ENCODE measurements around the gene TICAM2.

The TICAM2 gene

GRCh38 chr5:115555084-115555633, 47.1 kb downstream of the TICAM2 start:
- TF ChIP-seq FOXK2 (IDR thresholded peaks at IDR 0.05) = no peak
- no peak for TF ChIP-seq BHLHE40 (IDR thresholded peaks at IDR 0.05; ENCODE audit: borderline replicate concordance)
- no peak for TF ChIP-seq CTBP1 (IDR thresholded peaks at IDR 0.05; ENCODE audit: borderline replicate concordance)
- no peak for TF ChIP-seq TARDBP (IDR thresholded peaks at IDR 0.05)
- TF ChIP-seq NFRKB (IDR thresholded peaks at IDR 0.05) = no peak
- TF ChIP-seq, protein P1, sequence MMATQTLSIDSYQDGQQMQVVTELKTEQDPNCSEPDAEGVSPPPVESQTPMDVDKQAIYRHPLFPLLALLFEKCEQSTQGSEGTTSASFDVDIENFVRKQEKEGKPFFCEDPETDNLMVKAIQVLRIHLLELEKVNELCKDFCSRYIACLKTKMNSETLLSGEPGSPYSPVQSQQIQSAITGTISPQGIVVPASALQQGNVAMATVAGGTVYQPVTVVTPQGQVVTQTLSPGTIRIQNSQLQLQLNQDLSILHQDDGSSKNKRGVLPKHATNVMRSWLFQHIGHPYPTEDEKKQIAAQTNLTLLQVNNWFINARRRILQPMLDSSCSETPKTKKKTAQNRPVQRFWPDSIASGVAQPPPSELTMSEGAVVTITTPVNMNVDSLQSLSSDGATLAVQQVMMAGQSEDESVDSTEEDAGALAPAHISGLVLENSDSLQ (IDR thresholded peaks at IDR 0.05) = no peak
- no peak for TF ChIP-seq SUZ12 (IDR thresholded peaks at IDR 0.05)
- TF ChIP-seq LEF1 (IDR thresholded peaks at IDR 0.05; ENCODE audit: borderline replicate concordance) = no peak
- no peak for TF ChIP-seq HDGF (IDR thresholded peaks at IDR 0.05; ENCODE audit: borderline replicate concordance)
- no peak for TF ChIP-seq FOXA1 (IDR thresholded peaks at IDR 0.05)
- no peak for TF ChIP-seq L3MBTL2 (conservative IDR thresholded peaks at IDR 0.05)
- TF ChIP-seq FOXM1 (IDR thresholded peaks at IDR 0.05; ENCODE audit: borderline replicate concordance) = no peak
- TF ChIP-seq ELF4 (IDR thresholded peaks at IDR 0.05) = no peak
- TF ChIP-seq ZNF384 (IDR thresholded peaks at IDR 0.05) = no peak
- no peak for TF ChIP-seq ARNT (IDR thresholded peaks at IDR 0.05)
- DNase-seq (ENCODE audit: extremely low spot score) = no peak
- CTCF ChIA-PET = interaction anchor here (0.6 kb wide), 1 partner anchor 1080 kb away, joined by 4 read pairs; no protein-coding TSS in a partner anchor
- POLR2A ChIA-PET = no interaction called here

DNA sequence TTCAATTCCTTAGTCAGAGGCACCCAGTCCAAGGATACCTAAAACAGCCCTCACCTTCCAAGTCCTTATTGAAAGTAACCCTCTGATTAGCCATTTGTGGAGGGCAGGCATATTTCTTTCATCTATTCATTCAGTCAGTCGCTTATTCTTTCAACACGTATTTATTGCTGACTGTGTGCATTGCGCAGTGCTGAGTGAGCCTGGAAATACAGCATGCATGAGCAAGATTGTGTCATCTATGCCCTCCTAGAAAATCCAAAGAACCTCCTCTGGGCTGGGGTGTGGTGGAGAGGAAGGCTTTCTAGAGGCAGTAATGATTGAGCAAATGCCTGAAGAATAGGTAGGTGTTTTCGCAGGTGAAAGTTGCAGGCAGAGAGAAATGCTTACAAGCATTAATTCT, 49.2 kb downstream of the TICAM2 start:
- CTCF ChIA-PET = interaction anchor here (1.1 kb wide), 1 partner anchor 18 kb away, joined by 5 read pairs; no protein-coding TSS in a partner anchor
- no peak for DNase-seq (ENCODE audit: extremely low spot score)
- POLR2A ChIA-PET = interaction anchor here (0.6 kb wide), 1 partner anchor 27 kb away, joined by 3 read pairs; no protein-coding TSS in a partner anchor
- TF ChIP-seq, protein P1 (IDR thresholded peaks at IDR 0.05) = no peak
- TF ChIP-seq TARDBP (IDR thresholded peaks at IDR 0.05) = no peak
- TF ChIP-seq ARNT (IDR thresholded peaks at IDR 0.05) = no peak
- TF ChIP-seq BHLHE40 (IDR thresholded peaks at IDR 0.05; ENCODE audit: borderline replicate concordance) = no peak
- TF ChIP-seq HDGF (IDR thresholded peaks at IDR 0.05; ENCODE audit: borderline replicate concordance) = no peak

DNA sequence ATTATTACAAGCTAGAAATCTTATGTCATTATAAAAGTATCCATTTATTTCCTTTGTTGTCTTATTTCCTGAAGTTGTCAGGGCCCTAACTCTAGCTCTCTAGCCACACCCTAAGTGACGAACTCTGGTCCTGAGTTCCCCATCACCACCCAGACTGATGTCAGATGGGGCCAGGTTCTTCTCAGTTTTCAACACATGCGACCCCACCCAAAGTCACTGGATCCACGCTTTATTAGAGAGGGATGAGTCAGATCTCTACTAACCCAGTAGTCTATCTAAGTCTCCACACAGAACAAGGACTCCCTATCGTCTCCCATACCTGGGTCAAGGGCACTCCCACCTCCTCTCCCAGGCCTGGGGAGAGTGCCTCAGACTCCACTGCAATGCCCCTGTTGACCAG, 50.9 kb downstream of the TICAM2 start:
- POLR2A ChIA-PET = no interaction called here
- no peak for DNase-seq (ENCODE audit: extremely low spot score)
- CTCF ChIA-PET = no interaction called here
- TF ChIP-seq ZNF384 (IDR thresholded peaks at IDR 0.05) = no peak
- TF ChIP-seq FOXA1 (IDR thresholded peaks at IDR 0.05) = no peak

DNA sequence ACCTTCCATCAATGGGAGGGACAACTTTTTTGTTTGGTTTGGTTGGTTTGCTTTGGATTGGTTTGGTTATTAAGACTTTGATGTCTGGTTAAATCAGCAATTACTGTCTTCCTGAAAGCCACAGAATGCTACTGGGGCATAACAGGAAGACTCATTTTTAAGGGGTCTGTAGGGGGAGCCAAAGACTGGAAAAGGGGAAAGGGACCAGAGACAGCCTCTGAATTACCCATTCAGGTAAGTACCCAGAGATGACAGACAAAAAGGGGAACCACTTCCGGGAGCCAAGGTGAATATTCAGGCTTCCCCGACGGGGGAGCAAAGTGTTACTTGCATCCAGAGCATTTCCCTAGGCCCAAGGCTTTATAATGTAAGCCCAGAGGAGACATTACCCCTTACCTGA, 53.1 kb downstream of the TICAM2 start:
- POLR2A ChIA-PET = no interaction called here
- TF ChIP-seq FOXA1 (IDR thresholded peaks at IDR 0.05) (no peak), ARNT (IDR thresholded peaks at IDR 0.05) (no peak), NFRKB (IDR thresholded peaks at IDR 0.05) (no peak), LEF1 (IDR thresholded peaks at IDR 0.05; ENCODE audit: borderline replicate concordance) (no peak), L3MBTL2 (conservative IDR thresholded peaks at IDR 0.05) (no peak), SP1 (IDR thresholded peaks at IDR 0.05) (no peak), SUZ12 (IDR thresholded peaks at IDR 0.05) (no peak), HDGF (IDR thresholded peaks at IDR 0.05; ENCODE audit: borderline replicate concordance) (no peak), FOXM1 (IDR thresholded peaks at IDR 0.05; ENCODE audit: borderline replicate concordance) (no peak), CTBP1 (IDR thresholded peaks at IDR 0.05; ENCODE audit: borderline replicate concordance) (no peak), ZNF384 (IDR thresholded peaks at IDR 0.05) (no peak), BHLHE40 (IDR thresholded peaks at IDR 0.05; ENCODE audit: borderline replicate concordance) (no peak), FOXK2 (IDR thresholded peaks at IDR 0.05) (no peak), TARDBP (IDR thresholded peaks at IDR 0.05) (no peak), ELF4 (IDR thresholded peaks at IDR 0.05) (no peak)
- TF ChIP-seq, protein P1 (IDR thresholded peaks at IDR 0.05) = no peak
- DNase-seq (ENCODE audit: extremely low spot score) = no peak
- CTCF ChIA-PET = no interaction called here

GRCh38 chr5:115548683-115549082, 53.6 kb downstream of the TICAM2 start:
- POLR2A ChIA-PET = no interaction called here
- no peak for TF ChIP-seq BHLHE40 (IDR thresholded peaks at IDR 0.05; ENCODE audit: borderline replicate concordance)
- TF ChIP-seq CTBP1 (IDR thresholded peaks at IDR 0.05; ENCODE audit: borderline replicate concordance) = no peak
- no peak for TF ChIP-seq ZNF384 (IDR thresholded peaks at IDR 0.05)
- TF ChIP-seq TARDBP (IDR thresholded peaks at IDR 0.05) = no peak
- no peak for TF ChIP-seq FOXA1 (IDR thresholded peaks at IDR 0.05)
- TF ChIP-seq, protein P1 (IDR thresholded peaks at IDR 0.05) = no peak
- TF ChIP-seq FOXK2 (IDR thresholded peaks at IDR 0.05) = no peak
- CTCF ChIA-PET = no interaction called here
- no peak for DNase-seq (ENCODE audit: extremely low spot score)

- ChIA-PET POLR2A (interaction anchor here (2.6 kb wide), 1 partner anchor 27 kb away, joined by 8 read pairs; no protein-coding TSS in a partner anchor), CTCF (interaction anchor here (0.5 to 1.9 kb wide), 2 partner anchors 9 to 29 kb away, joined by 3 to 6 read pairs; no protein-coding TSS in a partner anchor)
- TF ChIP-seq FOXM1 (IDR thresholded peaks at IDR 0.05; ENCODE audit: borderline replicate concordance) = no peak
- TF ChIP-seq CTBP1 (IDR thresholded peaks at IDR 0.05; ENCODE audit: borderline replicate concordance) = no peak
- no peak for TF ChIP-seq FOXK2 (IDR thresholded peaks at IDR 0.05)
- no peak for TF ChIP-seq HDGF (IDR thresholded peaks at IDR 0.05; ENCODE audit: borderline replicate concordance)
- TF ChIP-seq ELF4 (IDR thresholded peaks at IDR 0.05) = no peak
- no peak for TF ChIP-seq BHLHE40 (IDR thresholded peaks at IDR 0.05; ENCODE audit: borderline replicate concordance)
- no peak for TF ChIP-seq ARNT (IDR thresholded peaks at IDR 0.05)
- TF ChIP-seq SUZ12 (IDR thresholded peaks at IDR 0.05) = no peak
- TF ChIP-seq LEF1 (IDR thresholded peaks at IDR 0.05; ENCODE audit: borderline replicate concordance) = no peak
- no peak for TF ChIP-seq L3MBTL2 (conservative IDR thresholded peaks at IDR 0.05)
- no peak for TF ChIP-seq SP1 (IDR thresholded peaks at IDR 0.05)
- TF ChIP-seq FOXA1 (IDR thresholded peaks at IDR 0.05) = no peak
- DNase-seq (ENCODE audit: extremely low spot score) = no peak
Measured at GRCh38 chr5:115545351-115545882, 56.9 kb downstream of the TICAM2 start.
